Progenitor cell of endocrine pancreas (in vitro differentiated cells): ENCODE measurements around the gene CTRB1. TPM values are rescaled to one million over a fixed set of nuclear protein-coding genes. Genes with fewer than 3 reads are reported as not detected.

ENCODE experiments used
- DNase-seq: peaks from one replicate; pipeline ENCODE4 v3.0.0; 2021; ENCODE audit warnings: low spot score; ENCODE audit not compliant: unreplicated experiment
- H3K27ac Mint-ChIP-seq: 2 replicates; pipeline ENCODE4 v1.8.0; 2021; ENCODE audit warnings: mild to moderate bottlenecking, moderate library complexity, mixed read lengths
- H3K27me3 Mint-ChIP-seq: 2 replicates; pipeline ENCODE4 v1.8.0; 2021; ENCODE audit warnings: mixed read lengths
- H3K36me3 Mint-ChIP-seq: 2 replicates; pipeline ENCODE4 v1.8.0; 2022; ENCODE audit warnings: mixed read lengths; ENCODE audit not compliant: insufficient read depth
- H3K4me1 Mint-ChIP-seq: 2 replicates; pipeline ENCODE4 v1.8.0; 2021; ENCODE audit warnings: low read depth, mixed read lengths
- H3K4me3 Mint-ChIP-seq: 2 replicates; pipeline ENCODE4 v1.8.0; 2021; ENCODE audit warnings: low read depth, mild to moderate bottlenecking, moderate library complexity, mixed read lengths
- H3K9me3 Mint-ChIP-seq: 2 replicates; pipeline ENCODE4 v1.8.0; 2021; ENCODE audit warnings: low read depth, mixed read lengths
- CTCF ChIP-seq: fragments of 200-600 bp; sonication (generic); IDR thresholded peaks from one replicate; pipeline ENCODE4 v1.5.0; 2021; ENCODE audit warnings: antibody characterized with exemption, mild to moderate bottlenecking; ENCODE audit not compliant: unreplicated experiment
- total RNA-seq: library from RNA; stranded (reverse); gene quantifications from 2 replicates; pipeline ENCODE4 v1.2.1, GENCODE V29; 2021

The CTRB1 gene
- total RNA-seq, 1 donor from 2014 or later: not detected

- H3K27me3 Mint-ChIP-seq: no peaks in the 10 kb centered on the region
- no peaks in the 10 kb centered on the region for H3K4me1 Mint-ChIP-seq
- no peaks in the 10 kb centered on the region for H3K9me3 Mint-ChIP-seq
- peaks cover 6% of the 10 kb centered on the region for H3K36me3 Mint-ChIP-seq
- DNase-seq: no peak
- TF ChIP-seq CTCF: no peak
- H3K27ac Mint-ChIP-seq: no peak overlapping the region
- H3K4me3 Mint-ChIP-seq: no peak overlapping the region
Observed at GRCh38 chr16:75229172-75230031, 10.6 kb downstream of the CTRB1 start.

GRCh38 chr16:75230471-75231110, 11.8 kb downstream of the CTRB1 start:
- no peak overlapping the region for H3K4me3 Mint-ChIP-seq
- no peaks in the 10 kb centered on the region for H3K9me3 Mint-ChIP-seq
- H3K36me3 Mint-ChIP-seq: peaks cover 6% of the 10 kb centered on the region
- H3K4me1 Mint-ChIP-seq: no peaks in the 10 kb centered on the region
- no peak for TF ChIP-seq CTCF
- H3K27ac Mint-ChIP-seq: peak overlapping the region; percentile 33
- DNase-seq: no peak
- no peaks in the 10 kb centered on the region for H3K27me3 Mint-ChIP-seq

GRCh38 chr16:75231570-75231969, 12.8 kb downstream of the CTRB1 start:
- DNase-seq: no peak
- no peaks in the 10 kb centered on the region for H3K27me3 Mint-ChIP-seq
- H3K27ac Mint-ChIP-seq: no peak overlapping the region
- peaks cover 7% of the 10 kb centered on the region for H3K36me3 Mint-ChIP-seq
- H3K4me1 Mint-ChIP-seq: no peaks in the 10 kb centered on the region
- H3K9me3 Mint-ChIP-seq: no peaks in the 10 kb centered on the region
- no peak overlapping the region for H3K4me3 Mint-ChIP-seq
- TF ChIP-seq CTCF: no peak

- no peak for TF ChIP-seq CTCF
Observed at GRCh38 chr16:75233611-75233938, 14.8 kb downstream of the CTRB1 start.

GRCh38 chr16:75234856-75235696, 16.3 kb downstream of the CTRB1 start:
- Mint-ChIP-seq H3K27me3 (no peaks in the 10 kb centered on the region), H3K9me3 (no peaks in the 10 kb centered on the region), H3K4me1 (no peaks in the 10 kb centered on the region), H3K27ac (peak overlapping the region; percentile 69), H3K36me3 (peaks cover 6% of the 10 kb centered on the region), H3K4me3 (no peak overlapping the region)
- no peak for DNase-seq
- TF ChIP-seq CTCF: no peak

More at GRCh38 chr16:75233611-75233938, 14.8 kb downstream of the CTRB1 start:
- DNase-seq: no peak
- H3K4me1 Mint-ChIP-seq: no peaks in the 10 kb centered on the region
- no peak overlapping the region for H3K4me3 Mint-ChIP-seq
- peaks cover 6% of the 10 kb centered on the region for H3K36me3 Mint-ChIP-seq
- no peaks in the 10 kb centered on the region for H3K27me3 Mint-ChIP-seq
- no peak overlapping the region for H3K27ac Mint-ChIP-seq
- no peaks in the 10 kb centered on the region for H3K9me3 Mint-ChIP-seq
